Raji (cell line): ENCODE measurements around the gene GAS7.

Source experiments
- POLR2A ChIP-seq: IDR thresholded peaks from 2 replicates; pipeline ENCODE4 v1.6.1; 2011; ENCODE audit warnings: low read depth, low read length, control low read depth; ENCODE audit not compliant: insufficient read depth

GAS7 gene

DNA sequence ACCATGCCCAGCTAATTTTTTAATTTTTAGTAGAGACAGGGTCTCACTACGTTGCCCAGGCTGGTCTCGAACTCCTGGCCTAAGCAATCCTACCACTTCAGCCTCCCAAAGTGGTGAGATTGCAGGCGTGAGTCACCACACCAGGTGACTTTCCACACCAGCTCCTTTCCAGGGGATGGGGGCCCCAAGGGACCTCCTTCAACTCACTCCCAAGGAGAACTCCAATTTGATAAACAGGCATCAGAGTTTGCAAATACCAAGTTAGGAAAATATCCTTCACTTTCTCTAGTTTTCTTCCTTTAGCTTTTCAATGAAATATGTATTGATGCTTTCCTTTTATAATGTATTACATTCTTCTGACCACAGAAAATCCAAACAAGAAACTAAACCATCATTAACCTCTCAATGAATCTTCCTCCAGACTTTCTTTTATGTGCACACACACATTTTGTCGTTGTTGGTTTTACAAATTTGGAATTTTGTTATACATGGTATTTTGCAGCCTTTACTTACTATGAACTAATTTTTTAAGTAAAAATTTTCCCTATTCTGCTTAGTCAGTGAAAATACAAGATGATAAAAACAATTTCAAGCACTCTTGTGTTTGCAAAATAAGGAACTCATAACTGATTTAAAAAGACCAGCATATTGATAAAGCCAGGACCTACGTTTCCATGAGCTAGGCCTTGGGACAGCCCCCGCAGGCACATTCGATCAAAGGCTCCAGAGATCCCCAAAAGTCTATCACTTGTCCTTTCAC is 32.0 kb downstream of the GAS7 start:
- TF ChIP-seq POLR2A, result no peak

DNA sequence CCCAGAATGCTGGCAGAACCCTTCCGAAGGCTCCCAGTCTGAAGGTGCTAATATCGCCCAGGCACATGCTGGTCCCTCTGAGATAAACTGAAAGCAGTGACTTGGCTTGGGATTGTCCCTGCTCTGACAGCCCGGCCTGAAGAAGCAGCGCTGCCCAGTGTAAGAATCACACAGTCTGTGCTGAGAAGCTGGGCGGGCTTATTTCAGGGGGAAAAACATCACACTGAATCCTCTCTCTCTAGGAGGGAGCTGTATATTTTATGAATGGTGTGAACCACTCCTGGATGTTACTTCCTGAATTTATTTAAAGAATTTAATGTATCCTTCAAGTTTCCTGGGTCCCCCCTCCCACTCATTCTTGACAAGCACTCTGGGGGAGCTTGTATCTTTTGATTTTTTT is 36.3 kb downstream of the GAS7 start:
- no peak for TF ChIP-seq POLR2A

DNA sequence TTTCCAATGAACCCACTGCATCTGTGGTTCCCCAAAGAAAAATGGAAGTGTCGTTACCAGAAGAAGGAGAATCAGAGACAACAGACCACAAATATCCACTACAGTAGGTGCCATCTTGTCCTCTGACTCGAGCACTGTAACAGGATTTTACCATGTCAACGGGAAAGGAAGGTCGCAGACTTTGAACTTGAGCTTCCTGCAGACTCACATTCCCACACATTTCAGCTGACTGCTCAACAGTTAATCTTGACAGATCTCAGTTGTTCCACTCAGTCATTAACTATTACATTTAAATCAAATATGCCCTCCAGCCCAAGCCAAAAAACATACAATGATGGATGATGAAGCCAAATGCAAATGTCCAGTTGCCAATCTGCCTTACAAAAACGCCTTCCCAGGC is 37.0 kb downstream of the GAS7 start:
- TF ChIP-seq POLR2A, result no peak

DNA sequence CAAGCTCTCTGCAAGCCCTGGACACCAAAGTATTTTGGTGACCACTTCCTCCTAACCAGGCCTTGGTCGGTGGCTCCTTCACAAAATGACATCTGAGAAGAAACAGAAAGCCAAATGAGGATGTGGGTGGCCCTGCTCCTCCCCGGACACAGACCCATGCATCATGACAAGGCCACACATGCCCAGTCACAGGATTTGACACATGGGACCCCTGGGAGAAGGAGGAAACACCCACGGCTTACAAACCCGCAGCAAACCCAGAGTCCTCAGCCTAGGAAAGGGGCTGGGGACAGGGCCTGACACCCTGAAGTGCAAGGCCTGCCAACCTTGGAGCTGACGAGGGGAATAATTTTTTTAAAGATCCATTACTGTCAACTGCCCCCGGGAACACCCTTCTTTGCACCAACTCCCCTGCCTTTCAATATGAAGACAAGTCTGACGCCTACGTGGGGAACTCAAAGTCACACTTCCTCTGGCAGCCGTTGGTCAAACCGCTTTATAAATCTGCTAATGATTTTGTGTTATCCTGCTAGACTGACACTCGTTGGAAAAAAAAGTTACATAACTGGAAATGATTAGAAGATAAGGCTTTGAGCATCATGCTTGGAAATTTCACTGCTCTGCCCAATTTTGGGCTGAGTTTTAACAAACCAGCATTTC is 41.3 kb downstream of the GAS7 start:
- TF ChIP-seq POLR2A, result no peak

GRCh38 chr17:10156599-10156947 is 41.8 kb downstream of the GAS7 start:
- no peak for TF ChIP-seq POLR2A

DNA sequence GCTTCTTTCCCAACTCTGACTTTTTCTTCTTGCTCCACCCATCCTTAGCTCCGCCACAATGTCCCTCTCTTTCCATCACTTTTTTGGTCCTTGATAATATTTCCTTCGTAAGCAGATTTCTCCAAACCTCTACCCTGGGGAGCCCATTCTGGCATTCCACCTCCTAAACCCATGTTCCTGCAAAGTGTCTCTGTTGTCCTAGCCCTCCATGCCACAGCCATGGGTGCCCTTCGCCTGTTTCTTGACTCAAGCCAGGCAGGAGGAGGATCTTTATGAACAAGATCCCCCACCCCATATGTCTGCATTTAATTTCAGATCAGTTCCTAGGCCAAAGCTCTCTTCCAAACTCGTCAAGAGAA is 42.4 kb downstream of the GAS7 start:
- no peak for TF ChIP-seq POLR2A

GRCh38 chr17:10155371-10156076 is 42.9 kb downstream of the GAS7 start:
- no peak for TF ChIP-seq POLR2A

DNA sequence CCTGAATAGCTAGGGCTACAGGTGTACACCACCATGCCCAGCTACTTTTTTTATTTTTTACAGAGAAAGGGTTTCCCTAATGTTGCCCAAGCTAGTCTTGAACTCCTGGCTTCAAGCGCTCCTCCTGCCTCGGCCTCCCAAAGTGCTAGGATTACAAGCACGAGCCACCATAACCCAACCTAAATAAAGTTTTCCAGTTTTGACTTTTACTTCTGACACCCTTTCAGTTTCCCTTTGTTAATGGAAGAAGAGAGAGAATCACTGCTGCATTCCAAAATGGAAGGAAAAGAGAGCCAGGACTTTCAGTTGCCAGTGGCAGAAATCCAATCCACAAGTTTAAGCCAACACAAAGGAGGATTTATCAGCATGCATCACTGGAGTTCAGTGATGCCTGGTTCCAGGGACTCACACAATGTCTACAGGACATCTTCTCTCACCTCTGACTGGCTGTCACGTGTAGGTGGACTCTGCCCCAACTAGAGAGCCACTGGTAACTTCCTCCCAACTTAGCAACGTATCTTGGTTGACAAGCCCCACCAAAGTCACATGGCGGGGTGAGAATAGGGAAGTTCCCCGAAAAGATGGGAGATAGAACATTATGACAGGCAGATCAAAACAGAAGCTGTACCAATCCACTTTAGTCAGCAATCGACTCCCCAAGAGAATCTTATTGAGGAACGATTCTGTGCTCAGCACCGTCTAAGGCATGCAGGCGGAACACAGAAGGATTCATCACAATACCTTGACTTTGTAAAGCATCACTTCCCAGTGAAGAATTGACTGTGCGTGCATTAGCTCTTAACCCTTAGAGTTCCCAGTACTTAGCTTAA is 46.5 kb downstream of the GAS7 start:
- no peak for TF ChIP-seq POLR2A

GRCh38 chr17:10149573-10150399 is 48.6 kb downstream of the GAS7 start:
- TF ChIP-seq POLR2A, result no peak

- TF ChIP-seq POLR2A, result no peak
These were observed 50.5 kb downstream of the GAS7 start for GRCh38 chr17:10147761-10148415.

GRCh38 chr17:10147040-10147439 is 51.4 kb downstream of the GAS7 start:
- no peak for TF ChIP-seq POLR2A

- TF ChIP-seq POLR2A, result no peak
These were observed 53.4 kb downstream of the GAS7 start for GRCh38 chr17:10144982-10145381.

GRCh38 chr17:10144456-10144855 is 54.0 kb downstream of the GAS7 start:
- no peak for TF ChIP-seq POLR2A

GRCh38 chr17:10141436-10141835 is 57.0 kb downstream of the GAS7 start:
- TF ChIP-seq POLR2A, result no peak
